Measurements from ENCODE around the gene PRCC. TPM values are rescaled to one million over a fixed set of nuclear protein-coding genes. Genes with fewer than 3 reads are reported as not detected.

Gene PRCC
- total and polyA plus RNA-seq, 2 of the 13 experiments (the other 11 are each of a cell fraction or from before 2014, with no cell fraction given) = 24.2 to 40.5 TPM

DNA sequence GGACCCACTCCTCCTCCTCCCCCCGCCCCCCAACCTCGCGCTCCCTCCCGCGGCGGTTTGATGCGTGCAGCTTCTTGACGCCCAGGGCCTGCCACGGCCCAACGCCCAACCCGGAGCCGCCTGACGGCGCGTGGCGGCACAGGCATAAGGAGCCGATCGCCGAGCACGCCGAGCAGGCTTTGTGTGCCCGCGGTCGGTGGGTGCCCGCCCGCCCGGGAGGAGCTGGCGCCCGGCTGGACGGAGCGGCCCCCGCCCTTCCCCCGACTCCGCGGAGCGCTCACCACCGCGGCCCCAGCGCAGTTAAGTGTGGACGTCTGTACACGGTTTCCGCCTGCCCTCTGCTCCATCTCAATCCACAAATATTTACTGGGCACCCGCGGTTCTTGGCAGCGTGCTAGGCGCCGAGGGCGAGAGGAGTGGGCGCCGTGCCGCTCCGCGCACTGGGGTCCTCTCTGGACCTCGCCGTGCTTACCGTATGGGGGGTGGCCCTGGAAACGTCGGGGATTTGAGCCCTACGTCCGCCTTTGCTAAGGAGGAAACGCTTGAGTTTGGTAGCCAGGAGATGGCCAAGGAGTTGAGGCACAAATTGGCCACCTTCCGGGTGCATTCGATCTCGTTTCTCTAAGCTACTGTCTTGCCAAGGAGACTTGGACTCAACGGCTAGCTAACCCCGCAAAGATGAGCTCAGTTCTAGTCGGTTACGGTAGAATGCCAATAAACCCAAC, 15.4 kb upstream of the PRCC start (continued):
- no peak for TF ChIP-seq MTF2 (CRISPR knock-in tag; IDR thresholded peaks at IDR 0.05; ENCODE audit: borderline replicate concordance)
- TF ChIP-seq, protein P1, sequence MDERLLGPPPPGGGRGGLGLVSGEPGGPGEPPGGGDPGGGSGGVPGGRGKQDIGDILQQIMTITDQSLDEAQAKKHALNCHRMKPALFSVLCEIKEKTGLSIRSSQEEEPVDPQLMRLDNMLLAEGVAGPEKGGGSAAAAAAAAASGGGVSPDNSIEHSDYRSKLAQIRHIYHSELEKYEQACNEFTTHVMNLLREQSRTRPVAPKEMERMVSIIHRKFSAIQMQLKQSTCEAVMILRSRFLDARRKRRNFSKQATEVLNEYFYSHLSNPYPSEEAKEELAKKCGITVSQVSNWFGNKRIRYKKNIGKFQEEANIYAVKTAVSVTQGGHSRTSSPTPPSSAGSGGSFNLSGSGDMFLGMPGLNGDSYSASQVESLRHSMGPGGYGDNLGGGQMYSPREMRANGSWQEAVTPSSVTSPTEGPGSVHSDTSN (CRISPR knock-in tag; IDR thresholded peaks at IDR 0.05) = no peak
- TF ChIP-seq, protein P2, sequence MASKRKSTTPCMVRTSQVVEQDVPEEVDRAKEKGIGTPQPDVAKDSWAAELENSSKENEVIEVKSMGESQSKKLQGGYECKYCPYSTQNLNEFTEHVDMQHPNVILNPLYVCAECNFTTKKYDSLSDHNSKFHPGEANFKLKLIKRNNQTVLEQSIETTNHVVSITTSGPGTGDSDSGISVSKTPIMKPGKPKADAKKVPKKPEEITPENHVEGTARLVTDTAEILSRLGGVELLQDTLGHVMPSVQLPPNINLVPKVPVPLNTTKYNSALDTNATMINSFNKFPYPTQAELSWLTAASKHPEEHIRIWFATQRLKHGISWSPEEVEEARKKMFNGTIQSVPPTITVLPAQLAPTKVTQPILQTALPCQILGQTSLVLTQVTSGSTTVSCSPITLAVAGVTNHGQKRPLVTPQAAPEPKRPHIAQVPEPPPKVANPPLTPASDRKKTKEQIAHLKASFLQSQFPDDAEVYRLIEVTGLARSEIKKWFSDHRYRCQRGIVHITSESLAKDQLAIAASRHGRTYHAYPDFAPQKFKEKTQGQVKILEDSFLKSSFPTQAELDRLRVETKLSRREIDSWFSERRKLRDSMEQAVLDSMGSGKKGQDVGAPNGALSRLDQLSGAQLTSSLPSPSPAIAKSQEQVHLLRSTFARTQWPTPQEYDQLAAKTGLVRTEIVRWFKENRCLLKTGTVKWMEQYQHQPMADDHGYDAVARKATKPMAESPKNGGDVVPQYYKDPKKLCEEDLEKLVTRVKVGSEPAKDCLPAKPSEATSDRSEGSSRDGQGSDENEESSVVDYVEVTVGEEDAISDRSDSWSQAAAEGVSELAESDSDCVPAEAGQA (IDR thresholded peaks at IDR 0.05; ENCODE audit: low read depth) = peak; percentile 57; the same call in 1 of the 2 replicates
- TF ChIP-seq, protein P2 (CRISPR knock-in tag; IDR thresholded peaks at IDR 0.05; ENCODE audit: borderline replicate concordance) = 0 out of 2 replicates have a peak, but pooled peaks have one; percentile 19
- TF ChIP-seq ZBTB7A (CRISPR knock-in tag; IDR thresholded peaks at IDR 0.05) = no peak; the same call in 1 of the 2 replicates
- 0 out of 2 replicates have a peak, but pooled peaks have one; percentile 32 for TF ChIP-seq PHF20 (CRISPR knock-in tag; IDR thresholded peaks at IDR 0.05)
- no peak for TF ChIP-seq TCF7L2 (IDR thresholded peaks at IDR 0.05; ENCODE audit: low read depth, low read length)
- TF ChIP-seq ZNF441 (CRISPR knock-in tag; IDR thresholded peaks at IDR 0.05; ENCODE audit: borderline replicate concordance) = 0 out of 2 replicates have a peak, but pooled peaks have one; percentile 52
- peak; percentile 34; the same call in 1 of the 2 replicates for TF ChIP-seq RAD21 (CRISPR knock-in tag; IDR thresholded peaks at IDR 0.05)
- peak; percentile 47; the same call in 1 of the 2 replicates for TF ChIP-seq REPIN1 (CRISPR knock-in tag; IDR thresholded peaks at IDR 0.05; ENCODE audit: borderline replicate concordance, low read depth)
- TF ChIP-seq RXRB (CRISPR knock-in tag; IDR thresholded peaks at IDR 0.05; ENCODE audit: borderline replicate concordance) = peak; percentile 30; the same call in 1 of the 2 replicates
- no peak for TF ChIP-seq SNAPC2 (CRISPR knock-in tag; IDR thresholded peaks at IDR 0.05)
- TF ChIP-seq HNRNPL (IDR thresholded peaks at IDR 0.05; ENCODE audit: low read depth, low read length) = peak; percentile 72; the same call in 1 of the 2 replicates
- TF ChIP-seq NR3C1 (CRISPR knock-in tag; IDR thresholded peaks at IDR 0.05) = no peak
- no peak for TF ChIP-seq ZNF10 (CRISPR knock-in tag; IDR thresholded peaks at IDR 0.05; ENCODE audit: borderline replicate concordance, low read depth)
- TF ChIP-seq CBX5 (CRISPR knock-in tag; IDR thresholded peaks at IDR 0.05; ENCODE audit: borderline replicate concordance) = peak; percentile 75
- peak; percentile 58 for TF ChIP-seq FOXO1 (CRISPR knock-in tag; IDR thresholded peaks at IDR 0.05)
- TF ChIP-seq KDM2A (CRISPR knock-in tag; IDR thresholded peaks at IDR 0.05; ENCODE audit: borderline replicate concordance, low read depth) = peak; percentile 73
- TF ChIP-seq RFXAP (CRISPR knock-in tag; IDR thresholded peaks at IDR 0.05; ENCODE audit: borderline replicate concordance) = peak; percentile 82
- no peak; the same call in 1 of the 2 replicates for TF ChIP-seq ELF3 (CRISPR knock-in tag; IDR thresholded peaks at IDR 0.05)
- peak in 1 of 2 experiments; percentile 41; a peak in 2 of 4 replicates for TF ChIP-seq KLF16 (CRISPR knock-in tag; IDR thresholded peaks at IDR 0.05)
- TF ChIP-seq JUNB (CRISPR knock-in tag; IDR thresholded peaks at IDR 0.05; ENCODE audit: borderline replicate concordance) = peak; percentile 51; the same call in 1 of the 2 replicates
- no peak for TF ChIP-seq EZH2 (conservative IDR thresholded peaks at IDR 0.05; ENCODE audit: low read depth, low read length)
- no peak for TF ChIP-seq NONO (IDR thresholded peaks at IDR 0.05)
- peak; percentile 97 for TF ChIP-seq NONO (CRISPR knock-in tag; conservative IDR thresholded peaks at IDR 0.05)
